IMR-90 (cell line): ENCODE data around the gene PRORP. TPM values are rescaled to one million over a fixed set of nuclear protein-coding genes. Genes with fewer than 3 reads are reported as not detected.

Experiments used
- ATAC-seq: fragments of 200-7000 bp; cut with Tn5 transposase; 2 replicates; pipeline ENCODE4 v1.9.1; 2020; ENCODE audit warnings: low read depth, mild to moderate bottlenecking, moderate library complexity
- Bru-seq: library from RNA; stranded (reverse); fragments of 400-500 nt; gene quantifications from one replicate; lab custom pipeline; 2021; lab: Mats Ljungman, UMichigan
- BruChase-seq, 2 experiments: library from RNA; stranded (reverse); fragments of 400-500 nt; gene quantifications; one replicate each; lab custom pipeline; 2021; lab: Mats Ljungman, UMichigan
- BruUV-seq: library from RNA; stranded (reverse); fragments of 400-500 nt; replicated peaks from 2 replicates; lab custom pipeline; 2021; lab: Mats Ljungman, UMichigan
- CTCF ChIA-PET: fragments of 300-600 bp; formaldehyde crosslinking; extraction: SDS; loops from one replicate; lab custom pipeline; 2021; ENCODE audit warnings: antibody characterized with exemption; lab: Yijun Ruan, JAX
- POLR2A ChIA-PET: fragments of 300-600 bp; sonication (Branson Sonifier 250); formaldehyde crosslinking; loops from one replicate; lab custom pipeline; 2022; ENCODE audit warnings: antibody characterized with exemption; ENCODE audit not compliant: unreplicated experiment; lab: Charles Lee
- DNase-seq: peaks from one replicate; pipeline ENCODE4 v3.0.0; 2013
- H2AFZ ChIP-seq: replicated peaks from 2 replicates; pipeline ENCODE3; 2013; ENCODE audit warnings: low read length, mild to moderate bottlenecking; ENCODE audit not compliant: poor library complexity
- H2AK5ac ChIP-seq: 2 replicates; pipeline ENCODE4 v1.6.1; 2013; ENCODE audit warnings: low read depth, low read length, inconsistent platforms
- H2AK9ac ChIP-seq: replicated peaks from 2 replicates; pipeline ENCODE3; 2013; ENCODE audit warnings: mild to moderate bottlenecking, low read depth, low read length, moderate library complexity; ENCODE audit not compliant: poor library complexity
- H2BK120ac ChIP-seq: 2 replicates; pipeline ENCODE4 v1.6.1; 2013; ENCODE audit warnings: low read depth, low read length, inconsistent platforms
- H2BK15ac ChIP-seq: 3 replicates; pipeline ENCODE4 v1.6.1; 2013; ENCODE audit warnings: low read depth, low read length, inconsistent platforms
- H2BK20ac ChIP-seq: 2 replicates; pipeline ENCODE4 v1.6.1; 2013; ENCODE audit warnings: low read depth, mild to moderate bottlenecking, inconsistent platforms, low read length, moderate library complexity
- H2BK5ac ChIP-seq: 2 replicates; pipeline ENCODE4 v1.6.1; 2013; ENCODE audit warnings: mild to moderate bottlenecking, low read depth, low read length, inconsistent platforms; ENCODE audit not compliant: poor library complexity, severe bottlenecking
- H3K14ac ChIP-seq: replicated peaks from 2 replicates; pipeline ENCODE4 v1.6.1; 2013; ENCODE audit warnings: low read depth, low read length, inconsistent platforms
- H3K18ac ChIP-seq: 2 replicates; pipeline ENCODE4 v1.6.1; 2013; ENCODE audit warnings: low read depth, low read length, control low read depth
- H3K23ac ChIP-seq: 2 replicates; pipeline ENCODE4 v1.6.1; 2013; ENCODE audit warnings: low read depth, low read length, inconsistent platforms
- H3K27ac ChIP-seq: 2 replicates; pipeline ENCODE4 v1.5.1; 2013; ENCODE audit warnings: mild to moderate bottlenecking, control low read depth, low read length; ENCODE audit not compliant: insufficient read depth
- H3K27me3 ChIP-seq: 2 replicates; pipeline ENCODE4 v1.6.1; 2013; ENCODE audit warnings: low read length; ENCODE audit not compliant: control insufficient read depth, insufficient read depth
- H3K36me3 ChIP-seq: 2 replicates; pipeline ENCODE4 v1.6.1; 2013; ENCODE audit warnings: low read length, mixed read lengths; ENCODE audit not compliant: control insufficient read depth, insufficient read depth
- H3K4ac ChIP-seq: 2 replicates; pipeline ENCODE4 v1.6.1; 2013; ENCODE audit warnings: low read depth, low read length, inconsistent platforms
- H3K4me1 ChIP-seq: 2 replicates; pipeline ENCODE4 v1.6.1; 2013; ENCODE audit warnings: low read length, mixed read lengths; ENCODE audit not compliant: control insufficient read depth, insufficient read depth
- H3K4me2 ChIP-seq: 2 replicates; pipeline ENCODE4 v1.6.1; 2013; ENCODE audit warnings: low read depth, mild to moderate bottlenecking, control low read depth, low read length, moderate library complexity
- H3K4me3 ChIP-seq: 2 replicates; pipeline ENCODE4 v1.5.1; 2013; ENCODE audit warnings: low read depth, mild to moderate bottlenecking, control low read depth, low read length, moderate library complexity; ENCODE audit not compliant: insufficient read depth
- H3K56ac ChIP-seq: 2 replicates; pipeline ENCODE4 v1.6.1; 2013; ENCODE audit warnings: low read length, inconsistent platforms; ENCODE audit not compliant: insufficient read depth; ENCODE audit errors: extremely low read depth
- H3K79me1 ChIP-seq, 2 experiments: 2 replicates each; pipeline ENCODE4 v1.6.1; 2013; ENCODE audit warnings: low read length in 2 of 2, inconsistent platforms in 1 of 2, low read depth in 1 of 2
- H3K9ac ChIP-seq: 2 replicates; pipeline ENCODE4 v1.6.1; 2013; ENCODE audit warnings: low read depth, low read length, control low read depth
- H3K9me1 ChIP-seq: 2 replicates; pipeline ENCODE4 v1.6.1; 2013; ENCODE audit warnings: low read length, inconsistent platforms; ENCODE audit not compliant: insufficient read depth
- H3K9me3 ChIP-seq: 2 replicates; pipeline ENCODE4 v1.6.1; 2013; ENCODE audit warnings: low read length; ENCODE audit not compliant: control insufficient read depth, insufficient read depth
- H4K20me1 ChIP-seq: 2 replicates; pipeline ENCODE4 v1.6.1; 2013; ENCODE audit warnings: low read length, inconsistent platforms; ENCODE audit not compliant: insufficient read depth
- H4K5ac ChIP-seq: 2 replicates; pipeline ENCODE4 v1.6.1; 2013; ENCODE audit warnings: mild to moderate bottlenecking, low read depth, low read length, control low read depth
- H4K8ac ChIP-seq, 2 experiments: 2 replicates each; pipeline ENCODE4 v1.6.1; 2013; ENCODE audit warnings: low read depth in 2 of 2, low read length in 2 of 2, control low read depth in 1 of 2, inconsistent platforms in 1 of 2
- H4K91ac ChIP-seq: 2 replicates; pipeline ENCODE4 v1.6.1; 2013; ENCODE audit warnings: low read depth, low read length, inconsistent platforms; ENCODE audit not compliant: insufficient read depth
- BHLHE40 ChIP-seq: fragments of 150-350 bp; IDR thresholded peaks from 2 replicates; pipeline ENCODE4 v1.6.1; 2016; ENCODE audit warnings: mild to moderate bottlenecking, low read depth, low read length
- CEBPB ChIP-seq: IDR thresholded peaks from 2 replicates; pipeline ENCODE4 v1.6.1; 2012; ENCODE audit warnings: low read depth, low read length, improper control_type of control experiment
- MAFK ChIP-seq: IDR thresholded peaks from 2 replicates; pipeline ENCODE4 v1.6.1; 2012; ENCODE audit warnings: low read depth, low read length, improper control_type of control experiment
- MAZ ChIP-seq: IDR thresholded peaks from 2 replicates; pipeline ENCODE4 v1.6.1; 2012; ENCODE audit warnings: low read depth, mild to moderate bottlenecking, low read length, improper control_type of control experiment, moderate library complexity, borderline replicate concordance
- MXI1 ChIP-seq: IDR thresholded peaks from 2 replicates; pipeline ENCODE4 v1.6.1; 2012; ENCODE audit warnings: low read depth, mild to moderate bottlenecking, low read length, moderate library complexity, borderline replicate concordance
- NFE2L2 ChIP-seq: fragments of 150-350 bp; IDR thresholded peaks from 2 replicates; pipeline ENCODE4 v1.6.1; 2016; ENCODE audit warnings: low read depth, mild to moderate bottlenecking, low read length
- POLR2A ChIP-seq: IDR thresholded peaks from 2 replicates; pipeline ENCODE4 v1.6.1; 2012; ENCODE audit warnings: mild to moderate bottlenecking, low read depth, low read length
- RAD21 ChIP-seq: IDR thresholded peaks from 2 replicates; pipeline ENCODE4 v1.6.1; 2012; ENCODE audit warnings: low read length, improper control_type of control experiment
- RCOR1 ChIP-seq: IDR thresholded peaks from 2 replicates; pipeline ENCODE4 v1.6.1; 2012; ENCODE audit warnings: mild to moderate bottlenecking, low read length, improper control_type of control experiment; ENCODE audit not compliant: insufficient replicate concordance
- RFX5 ChIP-seq: IDR thresholded peaks from 2 replicates; pipeline ENCODE4 v1.8.0; 2012; ENCODE audit warnings: low read depth, mild to moderate bottlenecking, low read length, moderate library complexity
- SMC3 ChIP-seq: fragments of 150-350 bp; IDR thresholded peaks from 2 replicates; pipeline ENCODE4 v1.6.1; 2016; ENCODE audit warnings: low read depth, mild to moderate bottlenecking, antibody characterized with exemption, low read length, moderate library complexity
- WGBS, 2 experiments: methylation state at CpG; one replicate each; pipeline versions ENCODE4 v1.1.5 to v1.1.7; 2013; ENCODE audit warnings: missing lambda C conversion rate in 2 of 2; ENCODE audit not compliant: insufficient read length in 1 of 2; ENCODE audit errors: extremely low coverage in 2 of 2; 5-methylcytosine and 5-hydroxymethylcytosine counted together
- dilution Hi-C: fragments of 300-500 bp; cut with HindIII; formaldehyde crosslinking; loops from one replicate; pipeline ENCODE4 v1.14.3; 2018; ENCODE audit warnings: low sequenced_read_pairs; ENCODE audit not compliant: unreplicated experiment
- in situ Hi-C: fragments of 300-500 bp; cut with MboI; formaldehyde crosslinking; loops from 3 replicates; pipeline ENCODE4 v1.14.3; 2019; ENCODE audit warnings: low sequenced_read_pairs, inconsistent platforms, mixed read lengths
- intact Hi-C: fragments of 100-400 bp; cut with micrococcal nuclease; formaldehyde crosslinking; loops from 2 replicates; pipeline ENCODE4 v1.10.0; 2022
- long read RNA-seq: library from polyadenylated mRNA; unstranded; transcript quantifications from one replicate; pipeline ENCODE4 v2.0.0, GENCODE V29; 2021; ENCODE audit not compliant: unreplicated experiment
- polyA plus RNA-seq, 3 experiments: library from polyadenylated mRNA; depleted of rRNA; stranded (reverse); fragments of >200 nt; gene quantifications; 2 replicates each; pipeline ENCODE4 v1.2.3, GENCODE V29; 2012; ENCODE audit warnings: low replicate concordance in 1 of 3
- total RNA-seq: library from RNA; depleted of rRNA; stranded (reverse); fragments of >200 nt; gene quantifications from 2 replicates; pipeline ENCODE4 v1.2.3, GENCODE V29; 2012; rRNA removed
- TF ChIP-seq, protein P1 (sequence below): fragments of 150-350 bp; IDR thresholded peaks from 2 replicates; pipeline ENCODE4 v1.6.1; 2016; ENCODE audit warnings: low read depth, mild to moderate bottlenecking, low read length, moderate library complexity, borderline replicate concordance
- TF ChIP-seq, protein P2 (sequence below): conservative IDR thresholded peaks from 2 replicates; pipeline ENCODE4 v1.5.1; 2012; ENCODE audit warnings: mild to moderate bottlenecking, low read depth, low read length, improper control_type of control experiment

PRORP gene
- total RNA-seq (41.1 and 50.5 TPM in 2 replicates), polyA plus RNA-seq (2012; rRNA removed) (18.0 and 19.2 TPM in 2 replicates), Bru-seq, nascent RNA (percentile 82 among the genes with signal in this experiment), BruChase-seq, experiment 1, labeled RNA remaining after a 6-hour chase (percentile 96 among the genes with signal in this experiment), BruChase-seq, experiment 2, labeled RNA remaining after a 2-hour chase (percentile 91 among the genes with signal in this experiment)
- polyA plus RNA-seq (2012; cell fraction: cytosol; rRNA removed) = 7.0 and 14.9 TPM in 2 replicates
- polyA plus RNA-seq (2012; cell fraction: nucleus; rRNA removed; ENCODE audit: low replicate concordance) = 12.4 and 42.4 TPM in 2 replicates
- long read RNA-seq, full-length matches to known transcripts = 17 of 21 reads
- long read RNA-seq, partial matches to known transcripts = 4 of 21 reads
- long read RNA-seq, other reads (novel, unspliced or antisense) = 0 of 21 reads

DNA sequence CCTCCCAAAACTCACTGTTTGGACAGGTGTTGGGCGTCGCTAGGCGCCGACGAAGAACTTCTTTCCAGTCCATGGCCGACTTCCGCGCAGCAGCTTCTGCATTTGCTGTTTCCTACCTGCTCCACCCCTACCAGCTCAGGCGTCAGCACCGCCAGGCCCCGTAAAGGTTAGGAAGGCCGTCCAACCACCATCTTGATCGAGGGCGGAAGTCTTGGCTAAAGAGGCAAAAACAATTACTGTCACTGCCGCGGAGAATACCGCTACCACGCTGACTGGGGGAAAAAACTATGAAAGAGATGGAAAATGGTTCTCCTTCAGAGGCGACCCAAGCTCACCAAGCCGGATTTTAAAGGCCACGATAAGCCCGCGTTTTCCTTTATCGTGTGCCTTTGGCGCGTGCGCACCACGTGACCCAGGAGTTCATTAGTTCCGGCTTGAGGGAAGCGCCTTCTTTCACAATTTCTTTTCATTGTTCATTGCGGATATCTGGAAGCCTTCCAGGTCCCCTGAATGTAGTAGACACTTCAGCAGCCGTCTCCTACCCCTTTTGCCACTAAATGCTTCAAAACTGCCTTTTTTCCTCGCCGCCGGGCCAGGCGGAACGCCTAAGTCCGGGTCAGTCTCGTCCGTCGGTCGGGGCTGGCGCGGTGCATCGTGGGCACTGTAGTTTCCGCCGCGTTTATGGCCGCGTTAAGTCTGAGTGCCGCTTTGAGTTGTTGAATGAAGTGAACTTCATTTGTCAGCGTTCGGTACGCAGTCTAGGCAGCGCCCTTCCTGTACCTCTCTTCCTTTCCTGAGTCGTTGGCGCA is at the start of gene PRORP, which contains the start of gene PPP2R3C:
TSS of gene PRORP (plus strand) at position 666 of the 809 bp plus-strand sequence. CDS start 694 bp downstream, outside the sequence.
TSS of gene PPP2R3C (minus strand) at position 104 of the 809 bp plus-strand sequence. CDS start at position 73, 31 bp downstream.
- peak within 1 kb of the TSS; percentile 93 for H2BK5ac ChIP-seq
- H3K4ac ChIP-seq = peak within 1 kb of the TSS; percentile 97
- CTCF ChIA-PET = interaction anchor here (0.7 kb wide), 1 partner anchor 283 kb away, joined by 3 read pairs; the partner anchor contains the start of gene NFKBIA
- H3K18ac ChIP-seq = peak within 1 kb of the TSS; percentile 87
- H3K27ac ChIP-seq = peak within 1 kb of the TSS; percentile 92
- H2BK15ac ChIP-seq = peak within 1 kb of the TSS; percentile 91; the same call in 2 of the 3 replicates
- WGBS, 2 experiments = 0% methylated on average over 6 of the region's 57 CpGs; no CpG with 5 or more reads in 1 of the 2 experiments
- no peaks in the 10 kb centered on the region for H3K9me3 ChIP-seq
- H3K9ac ChIP-seq = peak within 1 kb of the TSS; percentile 92
- no peaks in the 10 kb centered on the region for H3K27me3 ChIP-seq
- peak within 1 kb of the TSS; percentile 86 for H3K4me2 ChIP-seq
- dilution Hi-C loops (no loop called here), intact Hi-C loops (no loop called here), in situ Hi-C loops (no loop called here)
- peaks cover 22 to 64% of the 10 kb centered on the region in 2 experiments for H3K79me1 ChIP-seq
- peak within 1 kb of the TSS; percentile 97 for H4K91ac ChIP-seq
- H3K9me1 ChIP-seq = 0 out of 2 replicates have a peak, but pooled peaks cover 4% of the 10 kb centered on the region
- peak within 1 kb of the TSS; percentile 100 for H2AFZ ChIP-seq
- BruUV-seq = no TSS peak
- peak within 1 kb of the TSS; percentile 90 to 99 for H4K8ac ChIP-seq
- H3K56ac ChIP-seq = peak within 1 kb of the TSS; percentile 100
- H2BK20ac ChIP-seq = peak within 1 kb of the TSS; percentile 89
- ATAC-seq = peak; percentile 86
- peak within 1 kb of the TSS; percentile 97 for H2AK9ac ChIP-seq
- peak within 1 kb of the TSS; percentile 99 for H3K23ac ChIP-seq
- POLR2A ChIA-PET = no interaction called here
- H2AK5ac ChIP-seq = peak within 1 kb of the TSS; percentile 83
- peak within 1 kb of the TSS; percentile 82 for H3K4me3 ChIP-seq
- no peaks in the 10 kb centered on the region for H4K20me1 ChIP-seq
- peak within 1 kb of the TSS; percentile 99 for H3K14ac ChIP-seq
- H3K36me3 ChIP-seq = peaks cover 6% of the 10 kb centered on the region
- peak; percentile 94 for DNase-seq
- H2BK120ac ChIP-seq = peak within 1 kb of the TSS; percentile 96
- peaks cover 5% of the 10 kb centered on the region for H3K4me1 ChIP-seq
- H4K5ac ChIP-seq = peak within 1 kb of the TSS; percentile 91
- TF ChIP-seq BHLHE40 = peak; percentile 91
- no peak for TF ChIP-seq MAFK
- TF ChIP-seq POLR2A = peak; percentile 54; the same call in 1 of the 2 replicates
- TF ChIP-seq, protein P1, sequence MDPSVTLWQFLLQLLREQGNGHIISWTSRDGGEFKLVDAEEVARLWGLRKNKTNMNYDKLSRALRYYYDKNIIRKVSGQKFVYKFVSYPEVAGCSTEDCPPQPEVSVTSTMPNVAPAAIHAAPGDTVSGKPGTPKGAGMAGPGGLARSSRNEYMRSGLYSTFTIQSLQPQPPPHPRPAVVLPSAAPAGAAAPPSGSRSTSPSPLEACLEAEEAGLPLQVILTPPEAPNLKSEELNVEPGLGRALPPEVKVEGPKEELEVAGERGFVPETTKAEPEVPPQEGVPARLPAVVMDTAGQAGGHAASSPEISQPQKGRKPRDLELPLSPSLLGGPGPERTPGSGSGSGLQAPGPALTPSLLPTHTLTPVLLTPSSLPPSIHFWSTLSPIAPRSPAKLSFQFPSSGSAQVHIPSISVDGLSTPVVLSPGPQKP = no peak
- TF ChIP-seq RCOR1 = no peak
- TF ChIP-seq NFE2L2 = 0 out of 2 replicates have a peak, but pooled peaks have one; percentile 2
- TF ChIP-seq MXI1 = no peak
- TF ChIP-seq, protein P2, sequence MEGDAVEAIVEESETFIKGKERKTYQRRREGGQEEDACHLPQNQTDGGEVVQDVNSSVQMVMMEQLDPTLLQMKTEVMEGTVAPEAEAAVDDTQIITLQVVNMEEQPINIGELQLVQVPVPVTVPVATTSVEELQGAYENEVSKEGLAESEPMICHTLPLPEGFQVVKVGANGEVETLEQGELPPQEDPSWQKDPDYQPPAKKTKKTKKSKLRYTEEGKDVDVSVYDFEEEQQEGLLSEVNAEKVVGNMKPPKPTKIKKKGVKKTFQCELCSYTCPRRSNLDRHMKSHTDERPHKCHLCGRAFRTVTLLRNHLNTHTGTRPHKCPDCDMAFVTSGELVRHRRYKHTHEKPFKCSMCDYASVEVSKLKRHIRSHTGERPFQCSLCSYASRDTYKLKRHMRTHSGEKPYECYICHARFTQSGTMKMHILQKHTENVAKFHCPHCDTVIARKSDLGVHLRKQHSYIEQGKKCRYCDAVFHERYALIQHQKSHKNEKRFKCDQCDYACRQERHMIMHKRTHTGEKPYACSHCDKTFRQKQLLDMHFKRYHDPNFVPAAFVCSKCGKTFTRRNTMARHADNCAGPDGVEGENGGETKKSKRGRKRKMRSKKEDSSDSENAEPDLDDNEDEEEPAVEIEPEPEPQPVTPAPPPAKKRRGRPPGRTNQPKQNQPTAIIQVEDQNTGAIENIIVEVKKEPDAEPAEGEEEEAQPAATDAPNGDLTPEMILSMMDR = no peak
- TF ChIP-seq MAZ = no peak
- TF ChIP-seq CEBPB = peak; percentile 55
- TF ChIP-seq RFX5 = no peak
- TF ChIP-seq SMC3 = no peak
- TF ChIP-seq RAD21 = no peak
